ENCODE results near the gene MACF1.
A peak's percentile ranks its signal among the peaks of the same experiment; 100 is the strongest.
"Not testable (repeated sequence)": the region's sequence is repeated elsewhere in the genome, so short reads cannot be mapped to it uniquely, and the experiment has no call there.

The MACF1 gene, protein sequence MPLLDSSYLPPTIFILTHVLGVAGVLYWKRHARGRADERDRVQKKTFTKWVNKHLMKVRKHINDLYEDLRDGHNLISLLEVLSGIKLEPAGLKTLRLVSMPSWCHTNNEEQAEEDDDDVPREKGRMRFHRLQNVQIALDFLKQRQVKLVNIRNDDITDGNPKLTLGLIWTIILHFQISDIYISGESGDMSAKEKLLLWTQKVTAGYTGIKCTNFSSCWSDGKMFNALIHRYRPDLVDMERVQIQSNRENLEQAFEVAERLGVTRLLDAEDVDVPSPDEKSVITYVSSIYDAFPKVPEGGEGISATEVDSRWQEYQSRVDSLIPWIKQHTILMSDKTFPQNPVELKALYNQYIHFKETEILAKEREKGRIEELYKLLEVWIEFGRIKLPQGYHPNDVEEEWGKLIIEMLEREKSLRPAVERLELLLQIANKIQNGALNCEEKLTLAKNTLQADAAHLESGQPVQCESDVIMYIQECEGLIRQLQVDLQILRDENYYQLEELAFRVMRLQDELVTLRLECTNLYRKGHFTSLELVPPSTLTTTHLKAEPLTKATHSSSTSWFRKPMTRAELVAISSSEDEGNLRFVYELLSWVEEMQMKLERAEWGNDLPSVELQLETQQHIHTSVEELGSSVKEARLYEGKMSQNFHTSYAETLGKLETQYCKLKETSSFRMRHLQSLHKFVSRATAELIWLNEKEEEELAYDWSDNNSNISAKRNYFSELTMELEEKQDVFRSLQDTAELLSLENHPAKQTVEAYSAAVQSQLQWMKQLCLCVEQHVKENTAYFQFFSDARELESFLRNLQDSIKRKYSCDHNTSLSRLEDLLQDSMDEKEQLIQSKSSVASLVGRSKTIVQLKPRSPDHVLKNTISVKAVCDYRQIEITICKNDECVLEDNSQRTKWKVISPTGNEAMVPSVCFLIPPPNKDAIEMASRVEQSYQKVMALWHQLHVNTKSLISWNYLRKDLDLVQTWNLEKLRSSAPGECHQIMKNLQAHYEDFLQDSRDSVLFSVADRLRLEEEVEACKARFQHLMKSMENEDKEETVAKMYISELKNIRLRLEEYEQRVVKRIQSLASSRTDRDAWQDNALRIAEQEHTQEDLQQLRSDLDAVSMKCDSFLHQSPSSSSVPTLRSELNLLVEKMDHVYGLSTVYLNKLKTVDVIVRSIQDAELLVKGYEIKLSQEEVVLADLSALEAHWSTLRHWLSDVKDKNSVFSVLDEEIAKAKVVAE (N-terminal part only)

DNA sequence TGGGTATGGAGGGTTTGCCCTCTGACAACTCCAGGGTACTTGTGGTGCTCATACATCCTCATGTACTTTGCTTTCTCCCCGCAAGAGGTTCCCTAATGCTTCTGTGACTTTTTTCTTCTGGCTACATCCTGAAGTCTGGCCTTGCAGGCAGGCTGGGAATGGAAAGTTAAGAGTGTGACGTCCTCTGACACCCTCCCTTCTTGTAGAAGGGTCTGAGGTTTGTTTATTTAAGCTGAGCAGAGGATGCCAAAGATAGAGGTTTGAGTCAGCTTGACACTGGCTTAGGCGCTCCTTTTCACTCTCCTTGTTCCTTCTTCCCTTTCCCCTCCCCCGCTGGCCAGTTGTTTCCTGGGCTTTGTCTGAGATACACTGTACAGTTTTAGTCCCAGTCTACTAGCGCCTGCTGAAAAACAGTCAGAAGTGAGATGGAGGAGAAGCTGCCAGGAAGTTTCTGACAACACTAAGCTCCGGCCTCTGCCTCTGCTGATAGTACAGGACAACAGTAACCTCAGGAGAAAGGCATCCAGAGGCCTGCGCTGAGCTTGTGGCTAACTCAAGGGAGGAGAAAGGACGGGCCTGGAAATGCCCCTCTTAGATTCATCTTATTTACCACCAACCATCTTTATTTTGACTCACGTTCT lies at the start of gene MACF1:
Gene MACF1, plus strand, starts transcription at position 255 of the 641 bp plus-strand sequence. Its CDS starts 328 bp downstream, at position 583.
- DNase-seq: no peak

DNA sequence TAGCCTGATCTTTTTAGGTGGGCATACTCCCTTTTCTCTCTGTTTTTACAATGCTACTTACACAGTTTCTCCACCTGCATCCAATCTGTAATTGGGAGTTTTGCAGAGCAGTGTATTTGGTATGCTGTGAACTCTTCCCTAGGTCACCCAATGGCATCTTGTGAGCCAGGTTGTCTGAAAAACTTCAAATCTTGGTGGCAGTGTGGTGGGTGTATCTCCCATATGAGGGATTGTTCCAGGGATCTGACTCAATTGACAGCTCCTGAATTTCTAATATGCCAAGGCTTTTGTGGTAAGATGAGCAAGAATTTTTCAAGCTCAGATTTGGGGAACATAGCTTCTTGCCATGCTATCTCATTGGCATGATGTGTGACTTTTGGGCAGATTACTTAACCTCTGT lies 47.2 kb upstream of the MACF1 start:
- no peak for DNase-seq

- DNase-seq: no peak
These were observed 46.0 kb upstream of the MACF1 start for GRCh38 chr1:39158327-39159086.

- no peak for DNase-seq
These were observed 45.1 kb upstream of the MACF1 start for GRCh38 chr1:39159224-39160036.

DNA sequence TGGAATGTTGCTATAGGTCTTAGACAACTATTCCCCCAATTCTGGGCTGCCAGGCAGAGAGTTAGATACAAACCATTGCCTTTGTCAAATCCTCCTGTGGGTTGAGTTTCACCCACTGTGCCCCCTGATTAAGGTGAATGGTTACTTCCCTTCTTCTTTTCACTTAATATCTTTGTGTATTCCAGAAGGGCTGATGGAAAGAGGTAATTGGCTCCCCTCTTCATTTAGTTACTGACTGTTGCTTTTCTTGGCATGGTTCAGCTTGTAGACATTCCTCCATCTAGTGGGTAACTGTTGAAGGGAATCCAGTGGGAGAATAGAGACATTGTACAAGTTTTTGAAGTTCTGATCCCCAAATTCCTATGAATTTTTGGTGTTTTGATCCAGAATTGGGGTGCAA lies 43.8 kb upstream of the MACF1 start:
- peak; percentile 99 for DNase-seq

DNA sequence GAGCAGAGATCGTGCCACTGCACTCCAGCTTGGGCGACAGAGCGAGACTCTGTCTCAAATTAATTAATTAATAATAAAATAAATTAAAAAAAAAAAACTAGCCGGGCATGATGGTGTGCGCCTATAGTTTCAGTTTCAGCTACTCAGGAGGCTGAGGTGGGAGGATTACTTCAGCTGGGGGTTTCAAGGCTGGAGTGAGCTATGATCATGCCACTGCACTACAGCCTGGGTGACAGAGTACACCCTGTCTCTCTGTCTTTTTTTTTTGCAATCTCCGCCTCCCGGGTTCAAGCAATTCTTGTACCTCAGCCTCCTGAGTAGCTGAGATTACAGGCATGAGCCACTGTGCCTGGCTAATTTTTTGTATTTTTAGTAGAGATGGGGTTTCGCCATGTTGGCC lies 42.7 kb upstream of the MACF1 start:
- DNase-seq: not testable (repeated sequence)

DNA sequence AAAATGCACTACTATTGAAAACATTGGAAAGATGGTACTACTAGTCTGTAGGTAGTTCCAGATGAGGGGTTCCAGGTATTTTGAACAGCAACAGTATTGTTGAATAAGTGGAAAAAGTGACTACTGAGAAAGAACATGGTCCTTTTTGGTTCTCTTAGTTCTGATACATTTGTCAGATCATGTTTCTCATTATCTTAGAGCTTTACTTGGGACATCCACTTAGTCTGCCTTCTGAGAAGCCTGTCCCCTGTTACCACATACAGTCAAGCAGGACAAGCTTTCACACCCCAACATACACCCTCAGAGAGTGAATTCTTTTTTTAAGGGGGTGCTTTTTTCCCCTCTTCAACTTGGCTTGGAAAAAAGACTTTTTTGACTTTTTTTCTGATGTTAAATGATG lies 41.0 kb upstream of the MACF1 start:
- DNase-seq: no peak

- DNase-seq: no peak
These were observed 40.2 kb upstream of the MACF1 start for GRCh38 chr1:39164256-39164655.

DNA sequence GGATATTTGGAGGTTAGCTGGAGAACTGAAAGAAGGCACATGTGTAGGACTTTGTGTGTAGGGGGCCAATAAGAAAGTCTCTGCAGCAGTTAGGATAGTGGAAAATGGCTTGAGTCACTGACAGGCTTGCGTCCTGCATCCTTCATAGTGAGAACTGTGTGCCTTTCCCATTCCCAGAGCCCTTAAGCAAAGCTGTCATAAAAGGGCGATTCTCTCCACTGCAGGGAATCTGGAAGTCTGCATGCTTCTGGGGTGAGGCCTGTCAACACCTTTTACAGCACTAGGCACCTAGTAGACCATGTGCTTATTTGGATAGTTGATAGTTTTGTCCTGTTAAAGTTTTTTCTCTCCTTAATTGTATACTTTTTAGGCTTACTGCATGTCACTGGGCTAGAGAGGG lies 39.4 kb upstream of the MACF1 start:
- no peak for DNase-seq

GRCh38 chr1:39165488-39165887 lies 39.0 kb upstream of the MACF1 start:
- no peak for DNase-seq

DNA sequence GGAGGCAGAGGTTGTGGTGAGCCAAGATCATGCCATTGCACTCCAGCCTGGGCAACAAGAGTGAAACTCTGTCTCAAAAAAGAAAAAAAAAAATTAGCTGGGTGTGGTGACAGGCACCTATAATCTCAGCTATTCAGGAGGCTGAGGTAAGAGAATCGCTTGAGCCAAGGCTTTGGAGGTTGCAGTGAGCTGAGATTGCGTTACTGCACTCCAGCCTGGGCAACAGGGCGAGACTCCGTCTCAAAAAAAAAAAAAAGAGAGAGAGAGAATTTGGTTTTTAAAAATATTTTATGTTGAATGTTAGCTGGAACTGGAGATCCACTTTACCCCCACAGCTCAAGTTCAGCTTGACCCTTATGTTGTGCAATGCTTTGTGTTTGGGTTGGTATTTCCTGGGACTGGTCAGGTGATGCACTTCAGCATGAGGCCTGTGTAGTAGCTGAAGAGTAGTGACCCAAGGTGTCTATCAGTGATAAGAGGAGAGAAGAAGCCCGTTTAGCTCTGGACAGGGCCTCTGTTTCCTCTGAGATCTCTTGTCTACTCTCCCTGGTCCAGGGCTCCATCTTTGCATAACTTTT lies 36.8 kb upstream of the MACF1 start:
- DNase-seq: no peak

- DNase-seq: no peak
These were observed 36.0 kb upstream of the MACF1 start for GRCh38 chr1:39168301-39169080.

- peak; percentile 100 for DNase-seq
These were observed 33.5 kb upstream of the MACF1 start for GRCh38 chr1:39170731-39171667.

DNA sequence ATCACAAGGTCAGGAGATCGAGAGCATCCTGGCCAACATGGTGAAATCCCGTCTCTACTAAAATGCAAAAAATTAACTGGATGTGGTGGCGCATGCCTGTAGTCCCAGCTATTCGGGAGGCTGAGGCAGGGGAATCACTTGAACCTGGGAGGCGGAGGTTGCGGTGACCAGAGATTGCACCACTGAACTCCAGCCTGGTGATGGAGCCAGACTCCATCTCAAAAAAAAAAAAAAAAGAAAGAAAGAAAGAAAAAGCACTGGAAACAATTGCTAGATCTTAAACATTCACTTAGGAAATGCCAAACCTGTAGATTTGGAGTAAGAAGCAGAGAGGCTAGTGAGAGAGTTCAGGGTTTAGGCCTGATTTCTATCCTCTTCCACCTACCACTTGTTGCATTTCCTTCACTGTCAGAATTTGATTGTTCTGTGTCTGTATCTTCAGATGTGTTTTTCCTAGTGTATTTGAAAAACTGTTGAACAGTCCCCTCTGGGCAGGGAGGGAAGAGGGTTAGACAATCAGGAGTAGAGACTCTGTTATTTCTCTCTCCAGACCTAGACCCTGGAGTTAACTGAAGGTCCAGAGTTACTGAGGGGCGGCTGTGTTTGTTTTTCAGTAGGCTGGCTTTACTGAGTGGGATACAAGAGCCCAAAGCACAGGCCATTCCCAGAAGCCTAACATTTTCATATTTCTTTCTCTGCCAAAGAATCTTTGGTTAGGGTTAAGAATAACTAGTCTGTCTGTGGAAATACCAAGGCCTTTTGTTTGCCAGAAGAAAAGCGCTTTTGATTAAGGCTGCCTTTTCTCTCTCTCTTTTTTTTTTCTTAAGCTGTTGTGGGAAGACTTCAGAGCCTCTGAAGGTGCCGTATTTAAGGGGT lies 31.1 kb upstream of the MACF1 start:
- no peak for DNase-seq

DNA sequence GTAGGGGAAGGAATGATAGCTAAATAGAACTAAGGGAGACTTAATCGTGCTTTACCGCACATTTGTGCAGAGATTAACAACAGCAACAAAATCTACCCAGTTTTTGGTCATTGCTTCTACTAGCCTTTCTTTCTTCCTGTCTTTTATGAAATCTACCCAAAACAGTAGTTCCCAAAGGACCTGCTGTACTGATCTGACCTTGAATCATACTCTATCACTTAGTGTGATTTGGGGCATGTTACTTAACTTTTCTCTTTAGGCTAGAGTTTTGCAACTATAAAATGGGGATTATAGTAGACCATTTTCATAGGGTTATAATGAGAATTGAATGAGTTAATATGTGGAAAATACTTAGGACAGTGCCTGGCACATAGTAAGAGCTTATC lies 30.5 kb upstream of the MACF1 start:
- DNase-seq: no peak

GRCh38 chr1:39174390-39175081 lies 30.0 kb upstream of the MACF1 start:
- DNase-seq: no peak

GRCh38 chr1:39177706-39178105 lies 26.8 kb upstream of the MACF1 start:
- no peak for DNase-seq
